Measurements from ENCODE around the gene C11orf97.

DNA sequence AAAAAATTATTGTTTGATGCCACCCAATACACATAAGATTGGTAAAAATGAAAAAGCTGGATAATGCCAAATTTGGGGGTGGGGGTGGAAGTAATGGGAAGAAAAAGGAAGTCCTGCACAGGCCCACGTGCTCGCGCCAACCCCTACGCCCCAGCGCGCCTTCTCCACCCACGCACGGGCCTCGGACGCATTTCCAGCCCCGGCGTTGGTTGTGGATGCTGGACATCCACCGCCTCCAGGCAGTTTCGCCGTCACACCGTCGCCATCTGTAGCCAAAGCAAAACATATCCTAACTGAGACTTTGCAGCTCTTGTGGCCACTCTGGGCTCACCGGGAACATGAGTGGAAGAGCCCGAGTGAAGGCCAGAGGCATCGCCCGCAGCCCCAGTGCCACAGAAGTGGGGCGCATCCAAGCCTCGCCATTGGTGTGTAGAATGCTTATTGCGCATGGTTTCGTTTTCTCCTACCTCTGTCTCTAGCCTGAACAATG is 55.0 kb downstream of the C11orf97 start, which contains the start of gene PIWIL4:
- TF ChIP-seq CTCF (IDR thresholded peaks at IDR 0.05 in 2 of 3, conservative IDR thresholded peaks at IDR 0.05 in 1 of 3; ENCODE audit: borderline replicate concordance in 1 of 3, insufficient read depth in 1 of 3, low read depth in 2 of 3, low read length in 2 of 3) (no peak), ATF3 (IDR thresholded peaks at IDR 0.05) (no peak), ZNF274 (IDR thresholded peaks at IDR 0.05; ENCODE audit: low read depth, low read length) (no peak), POLR2AphosphoS5 (IDR thresholded peaks at IDR 0.05; ENCODE audit: low read depth, low read length) (no peak), JUND (IDR thresholded peaks at IDR 0.05) (no peak), RAD21 (IDR thresholded peaks at IDR 0.05; ENCODE audit: low read depth) (no peak), POLR2A (IDR thresholded peaks at IDR 0.05; ENCODE audit: borderline replicate concordance, extremely low read depth, insufficient read depth, insufficient read length) (no peak), SIN3A (IDR thresholded peaks at IDR 0.05; ENCODE audit: low read depth) (no peak), SP1 (IDR thresholded peaks at IDR 0.05; ENCODE audit: low read depth) (no peak)
- TF ChIP-seq, protein P1, sequence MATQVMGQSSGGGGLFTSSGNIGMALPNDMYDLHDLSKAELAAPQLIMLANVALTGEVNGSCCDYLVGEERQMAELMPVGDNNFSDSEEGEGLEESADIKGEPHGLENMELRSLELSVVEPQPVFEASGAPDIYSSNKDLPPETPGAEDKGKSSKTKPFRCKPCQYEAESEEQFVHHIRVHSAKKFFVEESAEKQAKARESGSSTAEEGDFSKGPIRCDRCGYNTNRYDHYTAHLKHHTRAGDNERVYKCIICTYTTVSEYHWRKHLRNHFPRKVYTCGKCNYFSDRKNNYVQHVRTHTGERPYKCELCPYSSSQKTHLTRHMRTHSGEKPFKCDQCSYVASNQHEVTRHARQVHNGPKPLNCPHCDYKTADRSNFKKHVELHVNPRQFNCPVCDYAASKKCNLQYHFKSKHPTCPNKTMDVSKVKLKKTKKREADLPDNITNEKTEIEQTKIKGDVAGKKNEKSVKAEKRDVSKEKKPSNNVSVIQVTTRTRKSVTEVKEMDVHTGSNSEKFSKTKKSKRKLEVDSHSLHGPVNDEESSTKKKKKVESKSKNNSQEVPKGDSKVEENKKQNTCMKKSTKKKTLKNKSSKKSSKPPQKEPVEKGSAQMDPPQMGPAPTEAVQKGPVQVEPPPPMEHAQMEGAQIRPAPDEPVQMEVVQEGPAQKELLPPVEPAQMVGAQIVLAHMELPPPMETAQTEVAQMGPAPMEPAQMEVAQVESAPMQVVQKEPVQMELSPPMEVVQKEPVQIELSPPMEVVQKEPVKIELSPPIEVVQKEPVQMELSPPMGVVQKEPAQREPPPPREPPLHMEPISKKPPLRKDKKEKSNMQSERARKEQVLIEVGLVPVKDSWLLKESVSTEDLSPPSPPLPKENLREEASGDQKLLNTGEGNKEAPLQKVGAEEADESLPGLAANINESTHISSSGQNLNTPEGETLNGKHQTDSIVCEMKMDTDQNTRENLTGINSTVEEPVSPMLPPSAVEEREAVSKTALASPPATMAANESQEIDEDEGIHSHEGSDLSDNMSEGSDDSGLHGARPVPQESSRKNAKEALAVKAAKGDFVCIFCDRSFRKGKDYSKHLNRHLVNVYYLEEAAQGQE (IDR thresholded peaks at IDR 0.05; ENCODE audit: low read depth) = no peak

Measured in HCT116 (cell line).